Keratinocyte (primary cell): ENCODE measurements around the gene AOPEP. TPM values are rescaled to one million over a fixed set of nuclear protein-coding genes. Genes with fewer than 3 reads are reported as not detected.

Experiments
- DNase-seq: peaks from one replicate; pipeline ENCODE4 v3.0.0-alpha.2; 2011; ENCODE audit warnings: low read depth, missing footprints, low spot score
- FAIRE-seq: peaks from 2 replicates; lab custom pipeline; 2011; peaks lifted over from hg19 to GRCh38; lab: Jason Lieb, UNC
- H2AFZ ChIP-seq: 2 replicates; pipeline ENCODE4 v1.6.0; 2012; ENCODE audit warnings: low read length, control low read depth, inconsistent platforms; ENCODE audit not compliant: control insufficient read depth
- H3K27ac ChIP-seq: 2 replicates; pipeline ENCODE4 v1.5.1; 2011; ENCODE audit warnings: low read length; ENCODE audit not compliant: control insufficient read depth, insufficient read depth
- H3K27me3 ChIP-seq: 3 replicates; pipeline ENCODE4 v1.6.0; 2011; ENCODE audit warnings: low read length; ENCODE audit not compliant: control insufficient read depth, insufficient read depth; ENCODE audit errors: extremely low read depth
- H3K36me3 ChIP-seq, 2 experiments: 2 replicates in 1 of 2; 3 replicates in 1 of 2; pipeline ENCODE4 v1.5.1; 2011; ENCODE audit warnings: low read length in 2 of 2, mild to moderate bottlenecking in 1 of 2; ENCODE audit not compliant: control insufficient read depth in 2 of 2, insufficient read depth in 2 of 2; ENCODE audit errors: extremely low read depth in 1 of 2
- H3K4me1 ChIP-seq: 3 replicates; pipeline ENCODE4 v1.5.1; 2011; ENCODE audit warnings: low read length; ENCODE audit not compliant: control insufficient read depth, insufficient read depth; ENCODE audit errors: extremely low read depth
- H3K4me2 ChIP-seq: 3 replicates; pipeline ENCODE4 v1.6.0; 2011; ENCODE audit warnings: low read depth, low read length; ENCODE audit not compliant: control insufficient read depth, insufficient read depth; ENCODE audit errors: extremely low read depth
- H3K4me3 ChIP-seq, 3 experiments: fragments of 200-600 bp in 1 of 3; sonication (generic) in 1 of 3; 2 replicates in 2 of 3; 3 replicates in 1 of 3; pipeline ENCODE4 v1.5.1; 2011 to 2016; ENCODE audit warnings: low read length in 3 of 3, mild to moderate bottlenecking in 3 of 3, control low read depth in 2 of 3, inconsistent platforms in 1 of 3, low read depth in 1 of 3, mixed read lengths in 1 of 3, mixed run types in 1 of 3, moderate library complexity in 1 of 3; ENCODE audit not compliant: control insufficient read depth in 2 of 3, insufficient read depth in 2 of 3; ENCODE audit errors: extremely low read depth in 1 of 3
- H3K79me2 ChIP-seq: 2 replicates; pipeline ENCODE4 v1.6.0; 2012; ENCODE audit warnings: low read length; ENCODE audit not compliant: control insufficient read depth, insufficient read depth
- H3K9ac ChIP-seq: 3 replicates; pipeline ENCODE4 v1.6.0; 2011; ENCODE audit warnings: low read length; ENCODE audit not compliant: control insufficient read depth, insufficient read depth; ENCODE audit errors: extremely low read depth
- H3K9me1 ChIP-seq: 3 replicates; pipeline ENCODE4 v1.6.0; 2011; ENCODE audit warnings: low read length; ENCODE audit not compliant: control insufficient read depth, insufficient read depth; ENCODE audit errors: extremely low read depth
- H3K9me3 ChIP-seq: 2 replicates; pipeline ENCODE4 v1.5.1; 2012; ENCODE audit warnings: low read depth, low read length; ENCODE audit not compliant: control insufficient read depth
- H4K20me1 ChIP-seq: 3 replicates; pipeline ENCODE4 v1.6.0; 2011; ENCODE audit warnings: low read length; ENCODE audit not compliant: control insufficient read depth, insufficient read depth; ENCODE audit errors: extremely low read depth
- CTCF ChIP-seq, 3 experiments: IDR thresholded peaks in 1 of 3; conservative IDR thresholded peaks in 1 of 3; optimal IDR thresholded peaks in 1 of 3; 2 replicates in 2 of 3; 3 replicates in 1 of 3; pipeline versions ENCODE3 to v1.5.1; 2011; ENCODE audit warnings: low read length in 3 of 3, mild to moderate bottlenecking in 3 of 3, moderate library complexity in 2 of 3, control low read depth in 1 of 3, inconsistent platforms in 1 of 3; ENCODE audit not compliant: insufficient read depth in 2 of 3; ENCODE audit errors: extremely low read depth in 1 of 3
- EZH2 ChIP-seq: IDR thresholded peaks from one replicate; pipeline ENCODE4 v1.6.1; 2012; ENCODE audit warnings: inconsistent platforms, mild to moderate bottlenecking, low read length, moderate library complexity
- dilution Hi-C: fragments of 300-500 bp; cut with MboI; formaldehyde crosslinking; loops from one replicate; pipeline ENCODE4 v1.7.0; 2020; ENCODE audit warnings: low sequenced_read_pairs; ENCODE audit not compliant: extremely low pct_ligation_motif_present
- polyA plus RNA-seq, 5 experiments: library from polyadenylated mRNA; depleted of rRNA in 3 of 5; stranded (reverse) in 3 of 5; stranded (forward) in 1 of 5; unstranded in 1 of 5; fragments of >200 nt; gene quantifications; 1 replicate in 1 of 5; 2 replicates in 3 of 5; 3 replicates in 1 of 5; pipeline versions ENCODE4 v1.2.1 to v1.2.3, GENCODE V29; 2011 to 2012; ENCODE audit warnings: missing spikeins in 2 of 5, low read depth in 1 of 5, low replicate concordance in 1 of 5

AOPEP gene
- polyA plus RNA-seq, 1 donor (not counting 4 experiments of a cell fraction or from before 2014, with no cell fraction given): 27.0 TPM

GRCh38 chr9:94949370-94949769 lies 222.9 kb downstream of the AOPEP start:
- no peaks in the 10 kb centered on the region for H3K79me2 ChIP-seq
- H3K4me3 ChIP-seq: no peak overlapping the region
- H3K4me2 ChIP-seq: no peak overlapping the region
- H3K9ac ChIP-seq: no peak overlapping the region
- H3K4me1 ChIP-seq: peaks cover 58% of the 10 kb centered on the region
- H4K20me1 ChIP-seq: no peaks in the 10 kb centered on the region
- H3K36me3 ChIP-seq: no peaks in the 10 kb centered on the region
- no peak overlapping the region for H3K27ac ChIP-seq
- no peaks in the 10 kb centered on the region for H3K9me1 ChIP-seq
- dilution Hi-C loops: no loop called here
- DNase-seq (no peak), FAIRE-seq (no peak)
- H3K9me3 ChIP-seq: no peaks in the 10 kb centered on the region
- TF ChIP-seq EZH2: no peak
- TF ChIP-seq CTCF (optimal IDR thresholded peaks at IDR 0.05 in 1 of 3, IDR thresholded peaks at IDR 0.05 in 1 of 3, conservative IDR thresholded peaks at IDR 0.05 in 1 of 3; ENCODE audit: extremely low read depth in 1 of 3, insufficient read depth in 2 of 3, low read length in 3 of 3): no peak
- no peak overlapping the region for H2AFZ ChIP-seq
- H3K27me3 ChIP-seq: no peaks in the 10 kb centered on the region

GRCh38 chr9:94950040-94950578 lies 223.6 kb downstream of the AOPEP start:
- H3K4me1 ChIP-seq: peaks cover 58% of the 10 kb centered on the region
- H3K36me3 ChIP-seq: no peaks in the 10 kb centered on the region
- dilution Hi-C loops: no loop called here
- FAIRE-seq: no peak
- H2AFZ ChIP-seq: no peak overlapping the region
- TF ChIP-seq CTCF (optimal IDR thresholded peaks at IDR 0.05 in 1 of 3, IDR thresholded peaks at IDR 0.05 in 1 of 3, conservative IDR thresholded peaks at IDR 0.05 in 1 of 3; ENCODE audit: extremely low read depth in 1 of 3, insufficient read depth in 2 of 3, low read length in 3 of 3): no peak
- TF ChIP-seq EZH2: no peak
- H3K4me3 ChIP-seq: no peak overlapping the region
- DNase-seq: no peak
- no peaks in the 10 kb centered on the region for H3K27me3 ChIP-seq
- no peak overlapping the region for H3K27ac ChIP-seq
- H3K9me1 ChIP-seq: no peaks in the 10 kb centered on the region
- H4K20me1 ChIP-seq: no peaks in the 10 kb centered on the region
- H3K79me2 ChIP-seq: no peaks in the 10 kb centered on the region
- no peaks in the 10 kb centered on the region for H3K9me3 ChIP-seq
- no peak overlapping the region for H3K4me2 ChIP-seq
- H3K9ac ChIP-seq: no peak overlapping the region
